Activated CD4-positive, alpha-beta T cell treated with anti-CD3 and anti-CD28 coated beads, Interleukin-2, Interleukin-4, amounts not matched to agents 100 ng/mL and 50 ng/mL, durations not matched to agents 16 hours and 8 hours (primary cell): ENCODE data around the gene COL4A1.

Experiments
- DNase-seq: peaks from one replicate; pipeline ENCODE4 v3.0.0-alpha.2; 2020; ENCODE audit warnings: low spot score

COL4A1 gene

GRCh38 chr13:110108348-110109139 lies 198.4 kb downstream of the COL4A1 start:
- no peak for DNase-seq

GRCh38 chr13:110107568-110108347 lies 199.2 kb downstream of the COL4A1 start:
- no peak for DNase-seq

- DNase-seq, result no peak
Observed at GRCh38 chr13:110106726-110107125, 200.2 kb downstream of the COL4A1 start.

GRCh38 chr13:110105136-110105535 lies 201.8 kb downstream of the COL4A1 start:
- no peak for DNase-seq

GRCh38 chr13:110103534-110103933 lies 203.4 kb downstream of the COL4A1 start:
- no peak for DNase-seq

GRCh38 chr13:110103026-110103425 lies 203.9 kb downstream of the COL4A1 start:
- no peak for DNase-seq

GRCh38 chr13:110102053-110102452 lies 204.9 kb downstream of the COL4A1 start:
- DNase-seq, result no peak

GRCh38 chr13:110099922-110100321 lies 207.0 kb downstream of the COL4A1 start:
- no peak for DNase-seq
